Activated T-cell treated with anti-CD3 and anti-CD28 coated beads for 1 hour (primary cell): ENCODE measurements around the gene SLC25A47.

Experiments
- DNase-seq: peaks from one replicate; pipeline ENCODE4 v3.0.0-alpha.2; 2020; ENCODE audit warnings: low read depth

Gene SLC25A47

DNA sequence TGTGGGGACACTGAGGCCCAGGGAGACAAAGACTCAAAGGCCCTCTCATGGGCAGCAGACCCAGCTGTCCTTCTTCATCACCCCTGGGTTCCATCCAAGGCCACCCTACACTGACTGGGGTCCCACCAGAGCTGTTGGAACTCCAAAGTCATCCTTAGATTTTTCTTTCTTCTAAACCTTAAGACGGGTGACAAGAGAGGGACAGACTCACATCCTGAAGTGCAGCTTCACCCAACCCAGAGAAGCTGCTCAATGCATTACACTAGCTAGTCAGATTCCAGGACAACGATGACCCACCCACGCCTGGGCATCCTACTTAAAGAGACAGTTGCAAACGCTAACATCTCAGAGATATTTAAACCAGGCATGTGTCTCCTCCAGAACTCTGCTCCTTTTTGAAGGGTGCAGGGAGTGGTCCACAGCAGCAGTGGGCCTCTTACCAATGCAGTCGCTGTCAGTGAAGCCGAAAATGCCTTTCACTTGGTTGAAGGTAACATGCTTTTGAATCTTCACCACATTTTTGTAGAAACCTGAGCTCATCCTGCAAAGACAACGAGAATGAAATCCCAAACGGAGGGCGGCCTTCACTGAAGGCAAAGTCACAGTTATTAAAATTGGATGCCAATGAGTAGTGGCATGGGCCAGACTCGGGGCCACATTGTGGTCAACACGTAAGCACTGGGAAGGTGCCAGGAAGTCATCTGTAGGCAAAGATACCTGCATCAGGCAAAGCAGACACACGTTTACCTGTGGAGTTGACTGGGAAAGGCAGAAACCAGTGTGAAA is 23.4 kb downstream of the SLC25A47 start:
- DNase-seq: no peak

DNA sequence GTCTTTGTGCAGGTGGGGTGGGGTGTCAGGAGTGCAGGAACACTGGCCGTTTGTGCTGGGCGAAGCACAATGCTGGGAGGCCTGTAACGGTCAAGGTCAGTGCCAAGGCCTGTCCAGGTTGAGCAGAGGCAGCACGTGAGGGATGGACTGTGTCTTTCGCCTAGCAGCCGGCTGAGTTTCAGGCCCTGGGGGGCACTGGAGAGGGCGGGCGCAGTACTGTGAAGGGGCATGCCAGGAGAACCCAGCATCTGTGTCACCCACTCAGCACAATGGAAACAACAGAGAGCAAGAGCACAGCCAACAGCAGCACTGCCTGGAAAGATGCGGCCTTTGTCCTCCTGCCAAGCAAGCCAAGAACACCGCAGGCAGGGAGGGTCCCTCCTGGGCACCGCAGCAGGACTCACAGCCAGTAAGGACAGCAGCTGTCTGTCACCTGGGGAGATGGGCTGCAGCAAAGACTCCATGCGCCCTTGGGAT is 25.2 kb downstream of the SLC25A47 start:
- DNase-seq: no peak

DNA sequence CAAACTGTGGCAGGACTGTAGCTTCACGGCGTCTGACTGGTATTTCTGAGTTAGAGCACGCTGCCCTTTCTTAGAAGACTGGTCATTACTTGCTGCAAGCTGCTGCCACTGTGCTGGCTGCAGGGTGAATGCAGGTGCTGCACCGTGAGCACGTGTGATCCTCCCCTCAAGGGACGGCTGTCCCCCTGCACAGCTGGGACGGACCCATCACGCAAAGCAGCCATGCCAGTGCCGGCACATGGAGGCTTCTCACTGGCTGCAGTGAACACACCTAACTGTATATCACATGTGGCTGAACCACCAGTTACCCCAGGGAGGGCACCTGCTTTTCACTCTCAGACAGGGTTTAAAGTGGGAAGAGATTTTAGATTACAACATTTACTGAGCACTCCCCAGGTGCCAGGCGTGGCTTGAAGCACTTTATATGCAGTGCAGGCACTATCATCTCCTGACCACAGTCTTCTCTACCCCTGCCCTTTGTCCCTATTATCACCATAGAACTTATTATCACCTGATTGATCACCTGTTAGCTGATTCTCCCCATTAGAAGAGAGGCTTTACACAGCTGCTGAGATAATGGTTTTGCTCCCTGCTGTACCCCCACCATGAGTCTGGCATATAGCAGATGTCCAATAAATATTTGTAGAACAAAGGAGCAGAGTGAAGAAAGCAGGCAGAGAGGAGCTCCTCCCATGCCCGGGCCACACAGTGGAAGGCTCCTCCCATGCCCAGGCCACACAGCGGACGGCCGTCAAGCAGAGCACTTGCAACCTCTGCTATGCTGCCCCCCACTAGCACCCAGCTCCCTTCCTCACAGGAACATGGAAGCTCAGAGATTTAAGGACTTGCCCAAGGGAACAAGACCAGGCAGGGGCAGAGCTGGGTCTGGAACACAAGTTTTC is 25.9 kb downstream of the SLC25A47 start:
- DNase-seq: no peak

- no peak for DNase-seq
These were observed 27.3 kb downstream of the SLC25A47 start for GRCh38 chr14:100350276-100350926.

DNA sequence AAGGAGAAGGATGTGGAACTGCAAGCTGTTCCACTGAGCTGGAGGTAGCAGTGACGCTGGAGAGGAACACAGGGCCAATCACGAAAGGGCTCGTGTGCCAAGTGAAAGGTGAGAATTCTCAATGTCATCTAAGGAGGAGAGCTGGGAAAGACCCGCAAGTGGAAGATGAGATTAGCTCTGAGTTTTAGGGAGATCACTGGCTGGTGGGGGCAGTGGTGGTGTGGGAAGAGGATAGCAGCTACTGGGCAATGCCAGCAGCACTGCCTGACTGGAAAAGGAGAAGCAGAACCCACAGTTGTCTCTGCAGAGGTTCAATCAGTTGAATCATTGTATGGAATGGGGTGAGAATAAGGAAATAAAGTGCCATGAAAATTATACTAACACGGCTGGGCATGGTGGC is 27.8 kb downstream of the SLC25A47 start:
- DNase-seq: no peak

DNA sequence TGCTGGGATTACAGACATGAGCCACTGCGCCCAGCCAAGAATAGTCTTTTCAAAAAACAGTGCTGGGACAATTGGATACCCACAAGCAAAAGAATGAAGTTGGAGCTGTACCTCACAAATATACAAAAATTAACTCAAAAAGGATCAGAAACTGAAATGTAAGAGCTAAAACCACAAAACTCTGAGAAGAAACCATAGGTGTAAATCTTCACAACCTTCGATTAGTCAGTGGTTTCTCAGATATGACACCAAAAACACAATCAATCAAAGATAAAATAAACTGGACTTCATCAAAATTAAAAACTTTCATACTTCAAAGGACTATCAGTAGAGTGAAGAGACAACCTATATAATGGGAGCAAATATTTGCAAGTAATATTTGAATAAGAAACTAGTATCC is 35.3 kb downstream of the SLC25A47 start:
- no peak for DNase-seq

GRCh38 chr14:100359111-100359510 is 36.0 kb downstream of the SLC25A47 start:
- DNase-seq: no peak

DNA sequence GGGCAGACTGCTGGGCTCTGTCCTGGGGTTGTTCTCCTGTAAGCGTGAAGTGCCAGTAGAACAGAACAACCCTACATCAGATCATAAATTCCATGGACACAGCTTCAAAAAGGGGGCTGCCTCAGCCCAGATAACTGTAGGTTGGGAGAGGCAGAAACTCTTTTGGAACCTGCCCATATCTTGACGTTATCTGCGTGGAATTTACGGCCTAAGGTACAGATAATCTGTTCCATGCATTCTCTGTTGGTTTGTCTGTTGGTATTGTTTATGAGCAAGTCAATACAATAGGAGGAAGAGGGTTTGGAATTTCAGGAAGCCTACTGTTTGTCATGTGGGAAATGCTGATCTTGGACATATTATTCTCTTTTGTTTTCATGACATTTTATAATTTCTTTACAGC is 36.7 kb downstream of the SLC25A47 start:
- no peak for DNase-seq

DNA sequence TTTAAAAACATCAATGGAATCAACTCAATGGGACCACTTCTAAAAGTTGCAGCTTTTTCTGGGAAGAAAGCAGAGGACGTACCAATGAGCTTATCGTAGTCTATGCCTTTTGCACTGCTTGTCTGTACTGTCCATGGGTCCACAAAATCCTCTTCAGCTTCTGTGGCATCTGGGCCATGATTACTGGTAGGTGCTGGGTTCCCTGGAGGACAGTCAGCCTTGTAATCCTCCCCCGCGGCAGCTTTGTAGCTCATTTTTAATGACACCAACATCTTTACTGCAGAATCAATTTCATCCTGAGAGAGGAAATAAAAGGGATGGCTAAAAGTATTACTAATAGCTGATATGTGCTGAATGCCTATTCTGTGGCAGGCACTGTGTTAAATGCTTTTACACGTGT is 38.5 kb downstream of the SLC25A47 start:
- DNase-seq: no peak

- no peak for DNase-seq
These were observed 39.3 kb downstream of the SLC25A47 start for GRCh38 chr14:100362311-100362927.

DNA sequence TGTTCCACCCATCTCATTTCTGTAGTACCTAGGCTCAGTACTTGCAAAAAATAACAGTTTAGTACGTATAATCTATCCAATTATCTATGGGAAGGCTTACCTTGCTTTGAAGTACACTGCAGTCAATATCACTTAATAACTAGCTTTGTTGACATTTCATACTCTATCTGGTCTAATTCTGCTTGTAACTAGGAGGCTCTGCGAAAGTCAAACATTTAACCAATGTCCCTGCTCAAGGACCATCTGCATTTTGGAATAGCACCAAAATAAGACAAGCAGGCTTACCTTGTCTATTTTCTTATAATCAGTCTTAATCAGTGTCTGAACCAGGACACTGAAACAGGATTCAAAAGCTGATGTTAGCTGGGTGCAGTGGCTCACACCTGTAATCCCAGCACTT is 39.9 kb downstream of the SLC25A47 start:
- no peak for DNase-seq

- no peak for DNase-seq
These were observed 41.3 kb downstream of the SLC25A47 start for GRCh38 chr14:100364403-100364802.

GRCh38 chr14:100365741-100366140 is 42.6 kb downstream of the SLC25A47 start:
- no peak for DNase-seq

- no peak for DNase-seq
These were observed 45.9 kb downstream of the SLC25A47 start for GRCh38 chr14:100369019-100369418.

GRCh38 chr14:100370003-100370402 is 46.9 kb downstream of the SLC25A47 start:
- DNase-seq: no peak

DNA sequence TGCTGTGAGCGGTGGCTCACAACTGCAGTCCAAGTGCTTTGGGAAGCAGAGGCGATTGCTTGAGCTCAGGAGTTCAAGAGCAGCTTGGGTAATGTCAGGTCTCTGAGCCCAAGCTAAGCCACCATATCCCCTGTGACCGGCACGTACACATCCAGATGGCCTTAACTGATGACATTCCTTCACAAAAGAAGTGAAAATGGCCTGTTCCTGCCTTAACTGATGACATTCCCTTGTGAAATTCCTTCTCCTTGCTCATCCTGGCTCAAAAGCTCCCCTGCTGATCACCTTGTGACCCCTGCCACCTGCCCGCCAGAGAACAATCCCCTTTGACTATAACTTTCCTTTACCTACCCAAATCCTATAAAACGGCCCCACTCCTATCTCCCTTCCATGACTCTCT is 48.6 kb downstream of the SLC25A47 start:
- no peak for DNase-seq

- no peak for DNase-seq
These were observed 49.4 kb downstream of the SLC25A47 start for GRCh38 chr14:100372357-100373048.

DNA sequence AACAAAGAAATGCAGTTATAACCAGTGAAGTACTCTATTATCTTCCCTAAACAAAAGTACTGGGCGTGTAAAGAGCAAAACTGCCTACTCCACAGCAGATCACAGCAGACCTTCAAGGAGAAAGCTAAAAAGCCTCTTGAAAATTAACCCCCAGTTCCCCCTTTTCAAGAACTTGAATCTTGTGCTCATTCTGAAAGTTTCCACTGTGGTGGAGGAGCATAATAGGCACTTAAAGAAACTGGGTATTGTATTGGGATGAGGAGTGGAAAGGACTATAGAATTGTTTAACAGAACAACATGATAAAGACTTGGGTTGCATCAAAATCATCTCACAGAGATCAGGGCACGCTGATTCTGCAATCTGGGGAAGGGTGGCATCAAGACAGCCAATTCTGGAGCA is 51.1 kb downstream of the SLC25A47 start:
- DNase-seq: no peak

GRCh38 chr14:100374876-100375265 is 51.7 kb downstream of the SLC25A47 start:
- no peak for DNase-seq

DNA sequence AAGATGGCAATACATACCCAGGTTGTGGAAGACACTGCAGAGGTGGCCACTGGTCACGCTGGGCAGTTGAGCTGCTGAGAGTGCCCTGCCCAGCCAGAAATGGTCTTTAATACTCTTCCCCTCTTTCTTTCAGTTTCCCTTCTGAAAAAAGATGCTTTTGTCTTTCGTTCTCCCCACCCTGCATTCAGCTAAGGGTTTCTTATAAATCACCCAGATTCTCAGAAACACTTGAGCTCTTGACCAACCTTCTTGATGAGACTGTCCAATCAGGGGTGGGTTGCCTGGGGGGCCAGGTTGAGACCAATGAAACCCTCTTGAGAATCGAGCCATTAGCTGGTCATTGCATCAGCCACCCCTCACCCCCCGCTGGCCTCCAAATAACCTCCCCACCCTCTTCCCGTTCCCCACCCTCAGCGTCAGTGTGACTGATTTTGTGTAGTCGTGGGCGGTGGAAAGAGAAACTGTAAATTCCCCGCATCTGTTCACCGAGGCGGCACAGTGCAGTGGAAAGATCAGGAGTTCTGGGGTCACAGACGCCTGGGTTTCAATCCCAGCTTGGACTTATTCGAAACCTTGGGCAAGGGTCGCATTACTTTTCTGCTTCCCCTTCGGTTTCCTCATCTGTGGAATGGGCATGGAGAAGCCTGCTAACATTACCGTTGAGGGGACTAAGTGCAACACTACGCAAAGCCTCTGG is 52.3 kb downstream of the SLC25A47 start:
- DNase-seq: no peak
